Upper lobe of right lung (tissue), 1 donor: Measurements from ENCODE around the gene TFAP2C. TPM values are rescaled to one million over a fixed set of nuclear protein-coding genes. Genes with fewer than 3 reads are reported as not detected.

Experiments used
- ATAC-seq: fragments of 200-7000 bp; cut with Tn5 transposase; one replicate; pipeline ENCODE4 v1.9.1; 2020; ENCODE audit warnings: mild to moderate bottlenecking, moderate library complexity
- DNase-seq: peaks from one replicate; pipeline ENCODE4 v3.0.0-alpha.2; 2020
- H3K27ac ChIP-seq: fragments of 200-600 bp; one replicate; pipeline ENCODE4 v1.8.0; 2022
- H3K27me3 ChIP-seq: fragments of 200-600 bp; one replicate; pipeline ENCODE4 v1.8.0; 2022; ENCODE audit warnings: mild to moderate bottlenecking
- H3K36me3 ChIP-seq: fragments of 200-600 bp; one replicate; pipeline ENCODE4 v1.8.0; 2022
- H3K4me1 ChIP-seq: fragments of 200-600 bp; one replicate; pipeline ENCODE4 v1.8.0; 2022
- H3K4me3 ChIP-seq: fragments of 200-600 bp; one replicate; pipeline ENCODE4 v1.8.0; 2022; ENCODE audit warnings: mild to moderate bottlenecking
- H3K9me3 ChIP-seq: fragments of 200-600 bp; one replicate; pipeline ENCODE4 v1.8.0; 2022
- CTCF ChIP-seq: fragments of 200-600 bp; IDR thresholded peaks from one replicate; pipeline ENCODE4 v1.8.0; 2022; ENCODE audit warnings: antibody characterized with exemption
- intact Hi-C: fragments of 100-400 bp; cut with DNase I; formaldehyde crosslinking; loops from one replicate; pipeline ENCODE4 v1.11.0; 2022
- total RNA-seq: library from RNA; stranded (reverse); fragmentation: NEBNext Ultra II Directional; extraction: Animal tissue kit (Norgen Biotek cat#: 25700); gene quantifications from one replicate; pipeline ENCODE4 v1.2.1, GENCODE V29; 2021
- donor health status: DM: no; HTN: yes; CAD: no; lungs with severe emphysema.

The TFAP2C gene
- total RNA-seq, 1 donor from 2014 or later = 5.2 TPM

GRCh38 chr20:56683077-56683865 is 54.2 kb downstream of the TFAP2C start:
- Histone ChIP-seq H3K27ac (no peak overlapping the region), H3K4me1 (no peaks in the 10 kb centered on the region), H3K36me3 (no peaks in the 10 kb centered on the region), H3K4me3 (no peak overlapping the region), H3K27me3 (no peaks in the 10 kb centered on the region), H3K9me3 (no peaks in the 10 kb centered on the region)
- intact Hi-C loops = no loop called here
- TF ChIP-seq CTCF = no peak
- DNase-seq (no peak), ATAC-seq (no peak)

- intact Hi-C loops = no loop called here
- ATAC-seq = no peak
- TF ChIP-seq CTCF = no peak
- Histone ChIP-seq H3K4me1 (no peaks in the 10 kb centered on the region), H3K4me3 (no peak overlapping the region), H3K36me3 (no peaks in the 10 kb centered on the region), H3K27me3 (no peaks in the 10 kb centered on the region), H3K9me3 (no peaks in the 10 kb centered on the region), H3K27ac (no peak overlapping the region)
- DNase-seq = no peak
Measured at GRCh38 chr20:56685879-56686278, 56.8 kb downstream of the TFAP2C start.

GRCh38 chr20:56687061-56687460 is 58.0 kb downstream of the TFAP2C start:
- H3K27ac ChIP-seq = no peak overlapping the region
- H3K36me3 ChIP-seq = no peaks in the 10 kb centered on the region
- ATAC-seq (no peak), DNase-seq (no peak)
- H3K27me3 ChIP-seq = no peaks in the 10 kb centered on the region
- intact Hi-C loops = no loop called here
- no peak overlapping the region for H3K4me3 ChIP-seq
- H3K9me3 ChIP-seq = no peaks in the 10 kb centered on the region
- H3K4me1 ChIP-seq = no peaks in the 10 kb centered on the region
- no peak for TF ChIP-seq CTCF

- DNase-seq (no peak), ATAC-seq (no peak)
- no peak overlapping the region for H3K27ac ChIP-seq
- no peaks in the 10 kb centered on the region for H3K36me3 ChIP-seq
- H3K27me3 ChIP-seq = no peaks in the 10 kb centered on the region
- intact Hi-C loops = no loop called here
- no peaks in the 10 kb centered on the region for H3K9me3 ChIP-seq
- H3K4me1 ChIP-seq = no peaks in the 10 kb centered on the region
- no peak overlapping the region for H3K4me3 ChIP-seq
- no peak for TF ChIP-seq CTCF
Measured at GRCh38 chr20:56688106-56688505, 59.0 kb downstream of the TFAP2C start.

Other genes with a start within 250 kb of the TFAP2C start
- 1.5 TPM for gene AURKA, start 237.1 kb upstream of the TFAP2C start, total RNA-seq
- gene CSTF1, start 236.7 kb upstream of the TFAP2C start, total RNA-seq = 27.8 TPM
- 40.2 TPM for gene CASS4, start 217.0 kb upstream of the TFAP2C start, total RNA-seq
- gene RTF2, start 160.7 kb upstream of the TFAP2C start, total RNA-seq = 77.4 TPM
- 0.87 TPM for gene FAM209A, start 104.6 kb upstream of the TFAP2C start, total RNA-seq
- gene FAM209B, start 96.1 kb upstream of the TFAP2C start, total RNA-seq = not detected